Measurements from ENCODE around the gene RAB4B. TPM values are rescaled to one million over a fixed set of nuclear protein-coding genes. Genes with fewer than 3 reads are reported as not detected.
"Not testable (repeated sequence)": the region's sequence is repeated elsewhere in the genome, so short reads cannot be mapped to it uniquely, and the experiment has no call there.

Gene RAB4B
- total RNA-seq, 2 experiments from 2014 or later: 50.2 to 53.1 TPM

DNA sequence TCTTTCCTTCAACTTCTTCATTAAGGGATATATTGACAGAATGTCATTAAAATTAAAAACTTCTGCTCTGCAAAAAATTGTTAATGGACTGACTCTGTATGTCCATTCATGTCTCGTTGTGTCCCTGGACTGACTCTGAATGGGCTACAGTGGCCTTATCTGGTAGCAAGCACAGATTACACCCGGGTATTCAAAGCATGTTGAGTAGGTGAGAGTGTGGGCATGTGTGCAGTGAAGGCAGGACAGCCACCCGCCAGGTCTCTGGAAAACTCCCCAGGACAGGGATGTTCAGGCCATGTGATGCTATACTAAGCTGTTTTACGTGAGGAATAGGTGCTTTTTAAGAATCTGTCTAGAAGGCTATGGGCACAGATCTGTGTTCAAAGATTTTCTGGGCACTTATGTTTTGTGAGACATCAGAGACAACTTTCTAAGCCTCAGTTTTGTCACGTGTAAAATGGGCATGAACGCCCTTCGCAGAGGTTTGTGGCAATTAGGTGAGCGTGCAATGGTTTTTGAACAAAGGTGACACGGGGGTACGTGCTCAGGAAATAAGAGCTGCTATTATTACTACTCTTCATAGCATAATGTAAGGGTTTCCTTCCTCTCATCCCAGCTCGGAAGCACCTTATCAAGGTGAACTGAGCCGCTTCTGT is 65.1 kb downstream of the RAB4B start:
- H3K4me1 Mint-ChIP-seq (ENCODE audit: low read depth): peaks cover 26% of the 10 kb centered on the region
- peak overlapping the region; percentile 76 for H3K27ac Mint-ChIP-seq
- peak overlapping the region; percentile 46 for H3K4me3 Mint-ChIP-seq
- H3K9me3 Mint-ChIP-seq (ENCODE audit: insufficient read depth); POLR2A ChIA-PET; H3K36me3 Mint-ChIP-seq (ENCODE audit: low read depth); CTCF ChIA-PET: not testable (repeated sequence)
- peaks cover 17% of the 10 kb centered on the region for H3K27me3 Mint-ChIP-seq (ENCODE audit: low read depth)
- peak; percentile 37 for DNase-seq
- ATAC-seq: peak; percentile 35

DNA sequence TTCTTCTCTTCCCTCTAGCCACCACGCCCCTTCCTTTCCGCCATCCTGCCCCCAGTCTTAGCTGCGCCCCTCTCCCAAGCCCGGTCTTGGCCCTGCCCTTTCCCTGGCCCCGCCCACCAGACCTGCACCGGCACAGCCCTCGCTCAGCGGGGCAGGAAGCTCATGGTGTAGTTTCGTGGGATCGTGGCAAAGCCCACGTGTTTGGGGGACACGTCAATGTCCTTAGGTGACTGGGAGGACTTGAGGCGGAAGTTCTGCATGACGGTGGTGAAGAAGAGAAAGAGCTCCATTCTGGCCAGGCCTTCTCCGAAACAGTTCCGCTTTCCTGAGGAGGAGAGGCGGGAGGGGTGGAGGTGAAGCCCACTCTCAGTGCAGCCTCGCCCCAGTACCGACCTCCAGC is 65.6 kb downstream of the RAB4B start:
- peak; percentile 96 for ATAC-seq
- Mint-ChIP-seq H3K4me1 (ENCODE audit: low read depth) (peaks cover 28% of the 10 kb centered on the region), H3K27ac (peak overlapping the region; percentile 81), H3K27me3 (ENCODE audit: low read depth) (peaks cover 20% of the 10 kb centered on the region), H3K4me3 (peak overlapping the region; percentile 32)
- H3K9me3 Mint-ChIP-seq (ENCODE audit: insufficient read depth); CTCF ChIA-PET; POLR2A ChIA-PET; H3K36me3 Mint-ChIP-seq (ENCODE audit: low read depth): not testable (repeated sequence)
- peak; percentile 86 for DNase-seq

Other genes starting within 250 kb of the RAB4B start
- 100 to 1,000 TPM; 116 to 124 TPM for gene SHKBP1, start 201.4 kb upstream of the RAB4B start, total RNA-seq
- gene LTBP4, start 176.9 kb upstream of the RAB4B start, total RNA-seq: 10 to 100 TPM; 54.3 to 54.7 TPM
- 1 to 10 TPM; 5.1 to 6.0 TPM for gene NUMBL, start 87.6 kb upstream of the RAB4B start, total RNA-seq
- 10 to 100 TPM; 21.5 to 27.2 TPM for gene COQ8B, start 61.4 kb upstream of the RAB4B start, total RNA-seq
- 1 to 10 TPM; 4.7 to 5.3 TPM for gene ITPKC, start 61.1 kb upstream of the RAB4B start, total RNA-seq
- 10 to 100 TPM; 15.2 to 17.1 TPM for gene ACTMAP, start 27.8 kb upstream of the RAB4B start, total RNA-seq
- gene SNRPA, start 27.0 kb upstream of the RAB4B start, total RNA-seq: 100 to 1,000 TPM; 175 to 183 TPM
- gene MIA, start 2.7 kb upstream of the RAB4B start, total RNA-seq: not detected
- gene EGLN2, start 20.9 kb downstream of the RAB4B start, total RNA-seq: 100 to 1,000 TPM; 121 to 126 TPM
- gene CYP2A6, start 72.2 kb downstream of the RAB4B start, total RNA-seq: not detected
- not detected for gene CYP2A7, start 104.0 kb downstream of the RAB4B start, total RNA-seq
- gene CYP2B6, start 213.0 kb downstream of the RAB4B start, total RNA-seq: not detected

Measured in activated CD8-positive, alpha-beta T cell treated with anti-CD3 and anti-CD28 coated beads, Interleukin-2, amount 10 ng/mL, durations not matched to agents 7 days and 5 days (primary cell).